ENCODE measurements around the gene CNTNAP5. TPM values are rescaled to one million over a fixed set of nuclear protein-coding genes. Genes with fewer than 3 reads are reported as not detected.

CNTNAP5 gene
- total and polyA plus RNA-seq, 2 of the 8 experiments (the other 6 are each of a cell fraction or from before 2014, with no cell fraction given) = 0.11 to 0.76 TPM

DNA sequence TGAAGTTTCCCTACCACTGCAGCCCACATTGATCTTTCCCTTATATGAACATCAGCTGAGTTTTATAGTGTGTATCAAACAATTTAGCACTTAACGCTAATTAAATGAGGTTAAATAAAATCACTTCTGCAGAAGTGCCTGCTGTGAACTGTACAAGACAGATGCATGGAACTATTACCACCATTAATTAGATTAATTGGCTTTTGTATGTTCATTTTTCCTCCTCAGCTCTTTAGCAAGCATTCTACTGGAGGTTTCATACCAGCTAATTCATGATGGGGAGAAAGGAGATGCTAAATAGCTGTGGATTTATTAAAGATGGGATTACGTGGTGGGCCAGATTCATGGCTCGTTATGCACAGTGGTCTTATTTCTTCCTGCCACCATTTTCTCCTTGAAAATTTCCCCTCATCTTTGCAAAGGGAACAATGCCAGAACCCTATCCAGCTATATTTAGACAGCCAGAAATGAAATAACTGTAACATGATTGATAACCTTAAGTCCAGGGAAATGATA lies 96.7 kb downstream of the CNTNAP5 start (continued):
- TF ChIP-seq RBBP5 (IDR thresholded peaks at IDR 0.05; ENCODE audit: borderline replicate concordance, low read depth, low read length) (no peak), NRF1 (IDR thresholded peaks at IDR 0.05; ENCODE audit: low read depth, low read length) (no peak), SP4 (IDR thresholded peaks at IDR 0.05; ENCODE audit: low read length) (no peak), SIN3A (conservative IDR thresholded peaks at IDR 0.05 in 1 of 2, IDR thresholded peaks at IDR 0.05 in 1 of 2; ENCODE audit: low read depth in 1 of 2, low read length in 2 of 2) (no peak)

All from H1 (cell line).